Measurements from ENCODE around the gene PTGES3L.
"Not testable (repeated sequence)": the region's sequence is repeated elsewhere in the genome, so short reads cannot be mapped to it uniquely, and the experiment has no call there.

Gene PTGES3L

DNA sequence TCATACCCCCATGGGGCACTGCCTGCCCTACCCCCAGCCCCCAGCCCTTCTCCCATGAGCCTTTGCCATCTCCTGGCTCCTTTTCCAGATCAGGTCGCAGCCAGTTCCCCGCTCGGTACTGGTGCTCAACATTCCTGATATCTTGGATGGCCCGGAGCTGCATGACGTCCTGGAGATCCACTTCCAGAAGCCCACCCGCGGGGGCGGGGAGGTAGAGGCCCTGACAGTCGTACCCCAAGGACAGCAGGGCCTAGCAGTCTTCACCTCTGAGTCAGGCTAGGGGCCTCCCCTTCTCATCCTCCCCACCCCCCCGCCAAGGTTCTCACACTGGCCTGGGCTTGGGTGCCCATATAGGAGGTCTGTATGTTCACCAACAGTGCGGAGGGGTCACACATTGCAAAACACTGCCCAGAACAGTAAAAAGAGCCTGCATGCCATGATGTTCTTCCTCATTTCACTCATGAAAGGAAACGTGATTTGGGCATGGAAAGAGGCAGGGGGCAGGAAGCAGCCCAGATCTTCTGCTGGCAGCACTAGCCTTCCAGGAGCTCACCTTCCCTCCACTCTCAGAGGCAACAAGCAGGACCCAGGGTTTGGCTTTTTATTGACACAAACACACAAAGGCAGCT lies 34.3 kb upstream of the PTGES3L start:
- DNase-seq (ENCODE audit: low read depth in 2 of 2): no peak

DNA sequence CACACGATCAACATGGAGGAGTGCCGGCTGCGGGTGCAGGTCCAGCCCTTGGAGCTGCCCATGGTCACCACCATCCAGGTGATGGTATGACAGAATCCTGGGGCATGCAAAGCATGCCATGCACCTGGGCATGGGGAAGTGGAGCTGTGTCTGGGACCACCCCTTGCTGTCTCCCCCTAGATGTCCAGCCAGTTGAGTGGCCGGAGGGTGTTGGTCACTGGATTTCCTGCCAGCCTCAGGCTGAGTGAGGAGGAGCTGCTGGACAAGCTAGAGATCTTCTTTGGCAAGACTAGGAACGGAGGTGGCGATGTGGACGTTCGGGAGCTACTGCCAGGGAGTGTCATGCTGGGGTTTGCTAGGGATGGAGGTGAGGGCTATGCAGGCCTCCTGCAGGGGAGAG lies 33.4 kb upstream of the PTGES3L start:
- DNase-seq (ENCODE audit: low read depth in 2 of 2): no peak

DNA sequence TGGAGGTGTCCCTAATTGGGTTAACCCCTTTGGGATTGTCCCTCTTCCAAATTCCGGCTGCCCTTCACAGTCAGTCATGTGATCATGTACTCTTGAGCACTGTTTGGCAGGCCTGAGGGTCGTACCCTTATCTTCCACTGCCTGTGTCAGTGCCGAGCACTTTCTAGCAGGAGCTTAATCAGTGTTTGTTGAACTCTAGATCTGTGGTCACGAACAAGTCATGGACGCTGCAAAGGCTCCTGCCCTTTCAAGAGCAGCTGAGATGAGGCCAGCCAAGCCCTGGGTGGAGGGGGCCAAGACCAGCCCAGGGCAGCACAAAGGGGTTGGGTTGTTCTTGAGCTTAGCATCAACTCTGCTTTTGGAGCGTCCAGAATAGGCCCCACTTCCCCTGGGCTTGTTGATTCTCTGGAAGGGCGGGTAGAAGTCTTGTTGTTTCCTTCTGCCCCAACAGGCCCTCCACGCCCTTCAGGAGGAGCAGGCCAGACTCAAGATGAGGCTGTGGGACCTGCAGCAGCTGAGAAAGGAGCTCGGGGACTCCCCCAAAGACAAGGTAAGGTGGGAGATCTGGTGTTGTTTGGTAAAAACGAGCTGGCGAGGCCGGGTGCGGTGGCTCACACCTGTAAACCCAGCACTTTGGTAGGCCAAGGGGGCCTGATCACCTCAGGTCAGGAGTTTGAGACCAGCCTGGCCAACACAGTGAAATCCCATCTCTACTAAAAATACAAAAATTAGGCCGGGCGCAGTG lies 32.0 kb upstream of the PTGES3L start:
- no peak for DNase-seq (ENCODE audit: low read depth in 2 of 2)

DNA sequence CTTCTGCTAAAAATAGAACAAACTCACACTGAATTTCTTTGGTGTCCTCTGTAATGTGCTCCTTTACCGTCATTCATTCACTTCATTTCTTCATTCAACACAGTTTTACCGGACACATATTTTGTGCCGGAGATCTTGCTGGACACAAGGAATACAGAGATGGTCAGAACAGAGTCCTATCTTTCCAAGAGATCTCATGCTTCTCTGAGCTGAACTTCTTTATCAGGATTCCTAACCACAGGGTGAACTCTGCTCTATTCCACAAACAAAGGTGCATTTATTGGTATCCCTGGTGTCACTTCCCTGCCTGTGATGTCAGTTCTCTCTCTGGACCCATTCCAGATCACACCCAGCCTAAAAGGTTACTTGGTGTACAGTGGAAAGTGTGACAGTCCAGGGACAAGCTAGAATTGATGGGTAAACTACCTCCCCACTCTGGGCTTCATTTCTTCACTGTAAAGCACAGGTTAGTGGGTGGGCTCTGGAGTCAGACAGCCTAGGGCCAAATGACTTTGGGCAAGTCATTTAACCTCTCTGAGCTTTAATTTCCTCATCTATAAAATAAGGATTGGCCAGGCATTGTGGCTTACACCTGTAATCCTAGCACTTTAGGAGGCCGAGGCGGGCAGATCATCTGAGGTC lies 30.9 kb upstream of the PTGES3L start:
- DNase-seq (ENCODE audit: low read depth in 2 of 2): no peak

DNA sequence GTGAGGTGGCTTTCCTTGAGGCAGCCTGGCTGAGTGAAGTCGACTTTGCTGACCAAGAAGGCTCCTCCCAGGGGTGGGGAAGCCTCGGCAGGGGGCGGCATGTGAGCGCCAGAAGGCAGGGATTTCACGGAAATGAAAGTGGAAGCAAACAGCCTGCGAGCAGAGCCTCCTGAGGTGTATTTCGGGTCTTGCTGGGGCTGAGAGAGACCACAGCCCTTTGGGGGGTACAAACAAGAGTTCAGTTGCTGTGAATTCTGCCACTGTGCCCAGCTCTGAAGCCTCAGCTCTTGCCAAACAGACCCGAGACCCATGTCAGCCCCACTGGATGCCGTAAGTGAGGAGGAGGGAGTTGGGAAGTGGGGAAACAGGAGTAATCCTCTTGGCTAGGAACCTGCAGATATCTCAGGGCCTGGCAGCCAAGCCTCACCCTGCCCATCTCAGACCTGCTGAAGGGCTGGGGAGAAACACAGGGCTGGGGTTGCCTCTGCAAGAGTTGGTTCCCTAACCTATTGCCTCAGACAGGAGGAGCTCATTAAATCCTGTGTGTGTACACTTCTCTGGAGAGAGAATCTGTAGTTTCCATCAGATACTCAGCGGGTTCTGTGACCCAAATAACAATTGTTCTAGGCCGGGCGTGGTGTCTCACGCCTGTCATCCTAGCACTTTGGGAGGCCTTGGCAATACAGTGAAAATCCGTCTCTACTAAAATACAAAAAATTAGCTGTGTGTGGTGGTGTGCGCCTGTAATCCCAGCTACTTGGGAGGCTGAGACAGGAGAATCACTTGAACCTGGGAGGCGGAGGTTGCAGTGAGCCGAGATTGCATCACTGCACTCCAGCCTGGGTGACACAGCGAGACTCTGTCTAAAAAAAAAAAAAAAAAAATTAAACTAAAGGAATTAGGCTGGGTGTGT lies 27.0 kb upstream of the PTGES3L start, which contains the start of gene IFI35:
Gene IFI35, plus strand, starts transcription at position 146 of the 913 bp plus-strand sequence. Its CDS starts 164 bp downstream, at position 310.
- DNase-seq (ENCODE audit: low read depth in 2 of 2): peak; percentile 78 to 83

DNA sequence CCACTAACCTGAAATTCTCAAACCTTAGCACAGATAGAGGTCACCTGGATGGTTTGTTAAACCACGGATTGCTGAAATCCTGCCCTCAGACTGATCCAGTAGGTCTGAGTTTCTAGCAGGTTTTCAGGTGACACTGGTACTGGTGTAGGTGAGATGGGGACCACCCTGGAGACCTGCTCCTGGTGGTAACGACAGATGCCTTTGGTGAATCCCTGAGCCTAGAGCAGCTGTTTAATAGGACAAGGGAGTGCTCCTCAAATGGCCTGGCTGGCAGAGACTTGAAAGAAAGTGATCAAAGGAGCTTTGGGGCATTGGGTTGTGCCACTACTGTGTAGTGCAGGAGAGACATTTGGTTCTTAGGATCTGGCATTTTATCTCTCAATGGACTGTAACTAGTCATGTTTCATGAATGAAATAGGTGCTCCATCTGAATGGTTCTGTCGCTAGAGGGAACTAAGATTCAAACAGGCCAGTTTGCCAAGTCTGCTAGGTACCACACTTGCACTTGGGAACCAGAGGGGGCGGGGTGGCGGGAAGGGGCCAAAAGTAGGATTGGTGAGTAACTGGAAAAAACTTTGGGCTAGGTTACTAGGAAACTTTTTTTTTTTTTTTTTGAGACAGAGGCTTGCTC lies 23.8 kb upstream of the PTGES3L start:
- no peak for DNase-seq (ENCODE audit: low read depth in 2 of 2)

DNA sequence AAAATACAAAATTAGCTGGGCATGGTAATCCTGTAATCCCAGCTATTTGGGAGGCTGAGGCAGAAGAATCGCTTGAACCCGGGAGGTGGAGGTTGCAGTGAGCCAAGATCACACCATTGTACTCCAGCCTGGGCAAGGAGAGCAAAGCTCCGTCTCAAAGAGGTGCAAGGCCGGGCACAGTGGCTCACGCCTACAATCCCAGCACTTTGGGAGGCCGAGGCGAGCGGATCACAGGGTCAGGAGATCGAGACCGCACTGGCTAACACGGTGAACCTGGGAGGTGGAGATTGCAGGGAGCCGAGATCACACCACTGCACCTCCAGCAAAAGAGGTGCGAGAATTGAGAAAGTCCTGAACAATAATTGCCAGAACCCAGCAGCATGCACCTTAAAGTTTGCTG lies 21.0 kb upstream of the PTGES3L start:
- not testable (repeated sequence) for DNase-seq (ENCODE audit: low read depth in 2 of 2)

DNA sequence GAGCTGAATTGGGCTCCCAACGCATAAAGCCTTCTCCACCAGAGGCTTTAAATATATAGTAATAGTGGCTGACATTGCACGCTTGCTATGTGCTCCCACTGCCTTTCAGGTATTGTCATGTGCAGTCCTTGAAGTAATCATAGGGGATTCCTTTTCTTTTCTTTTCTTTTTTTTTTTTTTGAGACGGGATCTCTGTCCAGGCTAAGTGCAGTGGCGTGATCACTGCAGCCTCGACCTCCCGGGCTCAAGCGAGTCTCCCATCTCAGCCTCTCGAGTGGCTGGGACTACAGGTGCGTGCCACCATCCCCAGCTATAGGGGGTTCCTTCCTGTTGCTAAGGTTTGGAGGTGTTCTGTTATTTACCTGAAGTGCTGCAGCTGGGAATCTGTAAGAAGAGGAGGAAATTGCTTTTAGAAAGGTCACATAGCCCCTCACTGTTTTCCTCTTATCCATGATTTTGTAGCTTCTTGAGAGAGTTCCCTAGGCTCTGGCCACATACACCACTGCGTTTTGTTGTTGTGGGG lies 19.2 kb upstream of the PTGES3L start:
- no peak for DNase-seq (ENCODE audit: low read depth in 2 of 2)

DNA sequence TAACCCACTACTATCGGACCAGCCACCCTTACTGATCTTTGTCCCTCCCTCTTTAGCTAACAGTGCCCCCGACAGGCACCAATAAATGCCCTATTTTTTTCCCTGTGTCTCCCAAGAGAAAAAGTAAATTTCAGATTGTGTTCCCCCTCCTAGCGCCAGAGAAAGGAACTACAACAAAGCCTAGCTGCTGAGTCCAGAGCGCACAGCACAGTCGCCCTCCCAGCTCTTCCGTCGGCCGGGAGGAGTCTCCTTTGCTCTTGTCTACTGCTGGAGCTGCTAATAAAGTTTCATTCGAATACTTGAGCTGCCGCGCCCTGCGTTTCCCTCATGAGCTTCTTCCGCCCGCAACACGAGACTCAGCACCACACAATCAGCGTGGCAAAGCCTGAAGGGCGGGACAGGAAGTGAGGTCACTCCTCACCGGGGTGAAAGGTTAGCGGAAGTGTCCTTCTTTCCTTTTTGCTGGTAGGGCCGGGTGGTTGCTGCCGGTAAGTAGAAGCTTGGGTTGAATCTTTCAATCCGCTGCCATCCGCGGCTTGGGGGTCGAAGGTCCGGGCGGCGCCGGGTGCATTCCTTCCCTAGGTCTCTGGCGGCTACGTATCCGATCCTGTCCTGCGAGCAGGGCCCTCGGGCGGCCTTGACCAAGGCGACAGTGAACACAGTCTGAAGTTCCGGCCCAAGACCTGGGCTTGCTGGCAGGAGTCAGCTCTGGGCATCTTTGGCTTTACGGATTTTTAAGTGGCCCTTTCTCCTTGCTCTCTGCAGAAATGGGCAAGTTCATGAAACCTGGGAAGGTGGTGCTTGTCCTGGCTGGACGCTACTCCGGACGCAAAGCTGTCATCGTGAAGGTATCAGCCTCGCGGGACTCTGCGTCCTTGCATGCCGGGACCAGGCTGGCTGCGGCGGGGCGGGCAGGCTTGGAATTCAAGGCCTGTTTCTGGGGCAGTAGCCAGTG lies 18.4 kb upstream of the PTGES3L start, which contains the start of gene RPL27:
Gene RPL27, plus strand, starts transcription at position 436 of the 955 bp plus-strand sequence. Its CDS starts 332 bp downstream, at position 768.
- DNase-seq (ENCODE audit: low read depth in 2 of 2): peak; percentile 94 to 98

DNA sequence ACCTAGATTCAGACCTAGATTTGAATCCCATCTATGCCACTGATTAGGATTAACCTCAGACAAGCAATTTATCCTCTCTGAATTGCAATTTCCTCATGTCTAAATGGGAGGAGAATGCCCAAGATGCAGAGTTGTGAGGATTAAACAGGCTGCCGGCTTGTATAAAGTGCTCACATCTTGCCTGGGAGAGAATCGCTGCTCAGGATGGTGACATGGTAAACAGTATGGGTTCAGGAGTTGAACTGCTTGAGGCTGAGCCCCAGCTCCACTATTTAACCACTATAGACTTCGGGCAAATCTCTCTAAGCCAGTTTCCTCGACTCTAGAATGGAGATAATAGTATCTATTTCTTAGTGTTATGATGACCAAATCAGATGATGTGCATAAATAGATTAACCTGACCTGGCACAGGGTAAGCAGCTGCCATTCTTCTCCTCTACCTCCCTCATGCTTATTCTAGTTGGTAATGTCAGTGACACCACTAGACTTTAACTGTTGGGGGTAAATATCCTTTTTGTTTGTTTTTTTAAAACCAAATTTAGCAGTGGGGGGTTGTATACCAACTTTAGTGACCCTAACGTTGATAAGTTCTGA lies 17.6 kb upstream of the PTGES3L start:
- DNase-seq (ENCODE audit: low read depth in 2 of 2): no peak

DNA sequence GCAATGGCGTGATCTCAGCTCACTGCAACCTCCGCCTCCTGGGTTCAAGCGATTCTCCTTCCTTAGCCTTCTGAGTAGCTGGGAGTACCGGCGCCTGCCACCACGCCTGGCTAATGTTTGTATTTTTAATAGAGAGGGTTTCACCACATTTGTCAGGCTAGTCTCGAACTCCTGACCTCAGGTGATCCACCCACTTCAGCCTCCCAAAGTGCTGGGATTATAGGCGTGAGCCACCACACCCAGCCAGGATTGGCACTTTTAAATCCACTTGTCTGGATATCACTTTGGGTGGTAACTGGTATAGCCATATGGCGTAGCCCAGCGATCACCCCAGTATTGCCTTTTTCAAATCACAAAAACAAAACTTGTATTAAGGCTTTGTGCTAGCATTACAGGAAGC lies 14.0 kb upstream of the PTGES3L start:
- not testable (repeated sequence) for DNase-seq (ENCODE audit: low read depth in 2 of 2)

DNA sequence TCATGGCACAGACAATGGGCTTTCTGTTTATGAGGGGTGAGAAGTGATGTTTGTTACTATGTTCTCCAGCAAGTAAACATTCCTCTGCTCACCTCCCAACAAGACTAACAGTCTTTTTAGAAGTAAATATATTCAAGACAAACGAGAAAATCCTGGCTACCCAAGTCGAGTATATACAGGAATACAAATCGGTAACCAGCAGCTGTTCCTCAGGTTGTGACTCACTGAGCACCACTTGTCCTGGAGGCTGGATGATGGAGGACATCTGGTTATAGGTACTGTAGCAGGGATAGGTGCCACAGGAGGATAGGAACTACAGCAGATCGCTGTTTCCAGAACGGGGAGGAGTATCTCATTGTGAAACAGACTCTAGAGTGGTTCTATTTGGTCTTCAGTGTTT lies 13.0 kb upstream of the PTGES3L start:
- no peak for DNase-seq (ENCODE audit: low read depth in 2 of 2)

DNA sequence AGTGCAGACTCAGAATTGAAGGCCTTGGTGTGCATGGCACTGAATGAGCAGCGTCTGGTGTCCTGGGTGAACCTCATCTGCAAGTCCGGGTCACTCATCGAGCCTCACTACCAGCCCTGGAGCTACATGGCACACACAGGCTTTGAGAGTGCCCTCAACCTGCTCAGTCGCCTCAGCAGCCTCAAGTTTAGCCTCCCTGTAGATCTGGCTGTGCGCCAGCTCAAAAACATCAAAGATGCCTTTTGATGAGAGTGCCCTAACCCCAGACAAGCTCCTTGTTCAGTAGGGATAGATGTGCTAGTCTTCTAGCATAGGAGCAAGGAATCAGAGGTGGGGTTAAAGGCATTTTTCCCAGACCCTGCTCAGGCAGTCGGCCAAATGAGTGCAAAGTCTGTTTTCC lies 11.6 kb upstream of the PTGES3L start:
- DNase-seq (ENCODE audit: low read depth in 2 of 2): no peak

DNA sequence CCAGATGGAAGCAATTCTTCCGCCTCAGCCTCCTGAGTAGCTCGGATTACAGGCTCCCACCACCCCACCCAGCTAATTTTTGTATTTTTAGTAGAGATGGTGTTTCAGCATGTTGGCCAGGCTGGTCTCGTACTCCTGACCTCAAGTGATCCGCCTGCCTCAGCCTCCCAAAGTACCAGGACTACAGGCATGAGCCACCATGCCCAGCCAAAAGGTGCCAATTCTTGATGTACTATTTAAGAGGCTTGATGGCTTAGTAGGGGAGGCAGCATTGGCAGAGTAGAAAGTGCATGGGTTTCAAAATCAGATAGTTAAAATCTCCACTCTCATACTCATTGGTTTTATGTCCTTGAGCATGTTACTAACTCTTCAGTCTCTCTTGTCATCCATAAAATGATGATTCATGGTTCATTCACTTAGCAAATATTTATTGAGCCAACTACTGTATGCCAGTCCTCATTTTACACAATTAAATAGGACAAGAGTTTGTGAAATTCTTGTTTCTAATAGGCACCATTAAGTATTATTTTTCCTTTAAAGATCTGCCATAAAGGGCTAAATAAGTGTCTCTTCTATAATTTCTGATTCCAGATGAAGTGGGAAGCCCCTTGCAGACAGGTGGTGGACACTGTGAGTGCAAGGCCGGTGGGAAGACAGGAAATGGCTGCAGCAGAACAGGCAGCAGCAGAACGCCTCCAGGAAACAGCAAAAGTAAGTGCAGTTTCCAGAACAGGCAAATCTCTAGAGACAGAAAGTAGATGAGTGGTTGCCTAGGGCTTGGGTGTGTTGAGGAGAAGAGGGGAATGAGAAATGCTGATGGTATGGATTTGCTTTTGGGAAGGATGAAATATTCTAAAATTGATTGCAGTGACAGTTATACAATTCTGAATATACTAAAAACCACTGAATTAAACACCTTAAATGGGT lies 10.1 kb upstream of the PTGES3L start:
- no peak for DNase-seq (ENCODE audit: low read depth in 2 of 2)

DNA sequence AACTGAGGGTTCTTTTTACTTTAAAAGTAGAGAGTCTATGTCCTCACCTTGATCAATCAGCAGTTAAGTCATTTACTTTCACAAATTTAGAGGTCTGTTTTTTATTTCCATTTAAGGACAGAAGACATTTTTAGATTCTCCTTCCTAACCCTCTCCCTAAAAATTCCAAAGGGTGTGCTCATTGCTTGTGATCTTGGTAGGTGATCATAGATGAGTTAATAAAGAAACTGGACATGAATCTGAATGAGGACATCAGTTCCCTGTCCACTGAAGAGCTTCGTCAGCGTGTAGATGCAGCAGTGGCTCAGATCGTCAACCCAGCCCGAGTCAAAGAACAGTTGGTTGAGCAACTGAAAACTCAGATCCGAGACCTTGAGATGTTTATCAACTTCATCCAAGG lies 9.3 kb upstream of the PTGES3L start:
- no peak for DNase-seq (ENCODE audit: low read depth in 2 of 2)

DNA sequence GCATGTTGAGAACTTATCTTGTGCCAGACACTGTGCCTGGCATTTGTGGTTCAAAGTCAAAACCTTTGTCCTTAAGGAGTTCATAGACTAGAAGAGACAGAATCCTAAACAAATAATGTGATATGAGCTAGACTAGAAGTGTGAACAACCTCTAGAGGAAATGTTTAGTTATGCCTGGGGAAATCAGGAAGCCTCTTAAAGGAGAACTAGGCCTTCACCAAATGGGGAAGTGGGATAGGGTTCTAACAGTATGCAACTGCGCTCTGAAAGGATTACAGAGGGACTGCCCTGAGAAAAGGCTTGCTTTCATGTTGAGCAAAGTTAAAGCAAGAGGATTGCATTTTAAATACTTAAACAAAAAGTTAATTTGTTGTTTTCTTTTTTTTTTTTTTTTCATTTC lies 5.3 kb upstream of the PTGES3L start:
- DNase-seq (ENCODE audit: low read depth in 2 of 2): no peak

DNA sequence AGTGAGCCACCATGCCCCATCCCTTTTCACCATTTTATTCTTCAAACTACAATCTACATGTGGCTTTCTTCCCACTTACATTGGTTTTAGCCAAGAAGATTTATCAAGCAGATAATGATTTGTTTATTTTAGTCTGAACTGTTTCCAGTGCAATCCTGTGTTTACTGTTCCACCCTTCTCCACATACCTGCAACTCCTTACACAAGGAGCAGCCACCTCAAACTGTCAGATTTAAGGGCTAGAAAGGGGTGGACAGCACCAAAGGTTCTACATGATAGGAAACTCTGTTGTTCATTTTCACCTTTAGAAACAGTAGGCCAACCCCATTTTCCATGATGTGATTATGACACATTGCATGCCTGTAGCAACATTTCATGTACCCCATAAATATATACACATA lies 2.4 kb upstream of the PTGES3L start:
- no peak for DNase-seq (ENCODE audit: low read depth in 2 of 2)

DNA sequence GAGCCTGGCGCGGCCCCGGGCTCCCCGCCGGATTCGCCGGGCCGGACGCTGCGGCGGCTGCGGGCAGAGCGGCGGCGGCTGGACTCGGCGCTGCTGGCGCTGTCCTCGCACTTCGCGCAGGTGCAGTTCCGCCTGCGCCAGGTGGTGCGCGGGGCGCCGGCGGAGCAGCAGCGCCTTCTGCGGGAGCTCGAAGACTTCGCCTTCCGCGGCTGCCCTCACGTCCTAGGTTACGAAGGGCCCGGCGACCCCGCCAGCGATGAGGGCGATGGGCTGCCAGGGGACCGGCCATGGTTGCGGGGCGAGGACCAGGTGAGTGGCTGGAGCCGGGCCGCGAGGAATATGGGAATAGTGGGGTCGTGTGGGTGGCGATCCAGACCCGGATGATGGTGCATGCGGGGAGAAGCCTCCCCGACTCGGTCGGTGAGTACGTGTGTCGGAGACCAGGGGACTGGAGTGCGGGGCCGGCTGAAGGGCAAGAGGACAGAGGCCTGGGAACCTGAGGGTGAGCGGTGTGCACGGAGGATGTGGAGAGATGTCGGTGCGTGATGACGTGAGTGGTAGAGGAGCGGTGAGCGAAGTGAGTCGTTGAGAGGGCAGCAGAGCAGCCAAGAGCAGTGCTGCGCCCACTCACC lies 1.0 kb upstream of the PTGES3L start:
- DNase-seq (ENCODE audit: low read depth in 2 of 2): peak; percentile 29 to 48
